ENCODE data around the gene NUP188. TPM values are rescaled to one million over a fixed set of nuclear protein-coding genes. Genes with fewer than 3 reads are reported as not detected.

NUP188 gene
- total RNA-seq, 1 donor from 2014 or later: 40.4 TPM

GRCh38 chr9:129010267-129010975 lies 62.9 kb downstream of the NUP188 start:
- Histone ChIP-seq H3K9me3 (ENCODE audit: insufficient read depth, low read depth, low read length) (no peaks in the 10 kb centered on the region), H3K9ac (ENCODE audit: low read length) (no peak overlapping the region), H3K27ac (ENCODE audit: low read depth, low read length) (no peak overlapping the region), H3K79me2 (ENCODE audit: insufficient read depth, low read length) (no peaks in the 10 kb centered on the region), H2AFZ (ENCODE audit: low read depth, low read length) (no peak overlapping the region), H3K36me3 (ENCODE audit: insufficient read depth, low read length) (peaks cover 3% of the 10 kb centered on the region), H3K27me3 (ENCODE audit: insufficient read depth, low read length) (no peaks in the 10 kb centered on the region), H3K4me1 (ENCODE audit: insufficient read depth, low read length) (no peaks in the 10 kb centered on the region), H3K4me3 (ENCODE audit: insufficient read depth, low read depth, low read length) (no peak overlapping the region), H4K20me1 (ENCODE audit: insufficient read depth, low read length) (peaks cover 12% of the 10 kb centered on the region), H3K4me2 (ENCODE audit: low read length) (no peak overlapping the region)
- no peaks in the 10 kb centered on the region for H3K27me3 Mint-ChIP-seq (ENCODE audit: low read depth, unreplicated experiment)
- H3K36me3 Mint-ChIP-seq (ENCODE audit: low read depth, unreplicated experiment): peaks cover 3% of the 10 kb centered on the region
- H3K4me3 Mint-ChIP-seq (ENCODE audit: unreplicated experiment): no peak overlapping the region
- peaks cover 2% of the 10 kb centered on the region for H3K4me1 Mint-ChIP-seq (ENCODE audit: low read depth, unreplicated experiment)
- DNase-seq (ENCODE audit: low read depth) (no peak), FAIRE-seq (no peak)
- H3K27ac Mint-ChIP-seq (ENCODE audit: unreplicated experiment): no peak overlapping the region
- no peak for TF ChIP-seq EZH2 (IDR thresholded peaks at IDR 0.05; ENCODE audit: insufficient read depth, low read length)
- TF ChIP-seq CTCF (IDR thresholded peaks at IDR 0.05; ENCODE audit: insufficient read depth, low read depth, low read length): no peak
- no peaks in the 10 kb centered on the region for H3K9me3 Mint-ChIP-seq (ENCODE audit: unreplicated experiment)

- H3K4me2 ChIP-seq (ENCODE audit: low read length): no peak overlapping the region
- H3K27me3 ChIP-seq (ENCODE audit: insufficient read depth, low read length): no peaks in the 10 kb centered on the region
- no peaks in the 10 kb centered on the region for H3K27me3 Mint-ChIP-seq (ENCODE audit: low read depth, unreplicated experiment)
- DNase-seq (ENCODE audit: low read depth) (no peak), FAIRE-seq (no peak)
- no peak overlapping the region for H3K9ac ChIP-seq (ENCODE audit: low read length)
- H3K36me3 ChIP-seq (ENCODE audit: insufficient read depth, low read length): peaks cover 3% of the 10 kb centered on the region
- H3K9me3 ChIP-seq (ENCODE audit: insufficient read depth, low read depth, low read length): no peaks in the 10 kb centered on the region
- no peak overlapping the region for H3K4me3 Mint-ChIP-seq (ENCODE audit: unreplicated experiment)
- H4K20me1 ChIP-seq (ENCODE audit: insufficient read depth, low read length): peaks cover 7% of the 10 kb centered on the region
- H3K79me2 ChIP-seq (ENCODE audit: insufficient read depth, low read length): no peaks in the 10 kb centered on the region
- H3K9me3 Mint-ChIP-seq (ENCODE audit: unreplicated experiment): no peaks in the 10 kb centered on the region
- H3K4me1 Mint-ChIP-seq (ENCODE audit: low read depth, unreplicated experiment): peaks cover 2% of the 10 kb centered on the region
- H3K36me3 Mint-ChIP-seq (ENCODE audit: low read depth, unreplicated experiment): peaks cover 3% of the 10 kb centered on the region
- no peak overlapping the region for H3K27ac Mint-ChIP-seq (ENCODE audit: unreplicated experiment)
- no peak overlapping the region for H3K4me3 ChIP-seq (ENCODE audit: insufficient read depth, low read depth, low read length)
- H3K4me1 ChIP-seq (ENCODE audit: insufficient read depth, low read length): no peaks in the 10 kb centered on the region
- no peak overlapping the region for H3K27ac ChIP-seq (ENCODE audit: low read depth, low read length)
- no peak overlapping the region for H2AFZ ChIP-seq (ENCODE audit: low read depth, low read length)
- TF ChIP-seq EZH2 (IDR thresholded peaks at IDR 0.05; ENCODE audit: insufficient read depth, low read length) (no peak), CTCF (IDR thresholded peaks at IDR 0.05; ENCODE audit: insufficient read depth, low read depth, low read length) (no peak)
Observed at GRCh38 chr9:129011170-129011569, 63.7 kb downstream of the NUP188 start.

GRCh38 chr9:129011761-129012181 lies 64.3 kb downstream of the NUP188 start:
- no peak overlapping the region for H2AFZ ChIP-seq (ENCODE audit: low read depth, low read length)
- H3K4me1 ChIP-seq (ENCODE audit: insufficient read depth, low read length): no peaks in the 10 kb centered on the region
- H3K36me3 Mint-ChIP-seq (ENCODE audit: low read depth, unreplicated experiment): peaks cover 3% of the 10 kb centered on the region
- peaks cover 3% of the 10 kb centered on the region for H3K36me3 ChIP-seq (ENCODE audit: insufficient read depth, low read length)
- no peak overlapping the region for H3K27ac ChIP-seq (ENCODE audit: low read depth, low read length)
- no peak for TF ChIP-seq EZH2 (IDR thresholded peaks at IDR 0.05; ENCODE audit: insufficient read depth, low read length)
- no peak for TF ChIP-seq CTCF (IDR thresholded peaks at IDR 0.05; ENCODE audit: insufficient read depth, low read depth, low read length)
- no peaks in the 10 kb centered on the region for H3K4me1 Mint-ChIP-seq (ENCODE audit: low read depth, unreplicated experiment)
- no peak overlapping the region for H3K4me2 ChIP-seq (ENCODE audit: low read length)
- no peak overlapping the region for H3K4me3 ChIP-seq (ENCODE audit: insufficient read depth, low read depth, low read length)
- no peaks in the 10 kb centered on the region for H3K27me3 Mint-ChIP-seq (ENCODE audit: low read depth, unreplicated experiment)
- DNase-seq (ENCODE audit: low read depth): no peak
- H3K79me2 ChIP-seq (ENCODE audit: insufficient read depth, low read length): no peaks in the 10 kb centered on the region
- H4K20me1 ChIP-seq (ENCODE audit: insufficient read depth, low read length): peaks cover 7% of the 10 kb centered on the region
- H3K27me3 ChIP-seq (ENCODE audit: insufficient read depth, low read length): no peaks in the 10 kb centered on the region
- H3K9ac ChIP-seq (ENCODE audit: low read length): no peak overlapping the region
- no peaks in the 10 kb centered on the region for H3K9me3 ChIP-seq (ENCODE audit: insufficient read depth, low read depth, low read length)
- FAIRE-seq: no peak
- H3K4me3 Mint-ChIP-seq (ENCODE audit: unreplicated experiment): no peak overlapping the region
- no peaks in the 10 kb centered on the region for H3K9me3 Mint-ChIP-seq (ENCODE audit: unreplicated experiment)
- H3K27ac Mint-ChIP-seq (ENCODE audit: unreplicated experiment): no peak overlapping the region
